ENCODE results near the gene CHST12.
"Not testable (repeated sequence)": the region's sequence is repeated elsewhere in the genome, so short reads cannot be mapped to it uniquely, and the experiment has no call there.

The CHST12 gene

GRCh38 chr7:2405201-2405600, 1.8 kb downstream of the CHST12 start:
- no peak for DNase-seq

- no peak for DNase-seq
Measured at GRCh38 chr7:2405601-2406345, 2.4 kb downstream of the CHST12 start.

GRCh38 chr7:2409745-2410414, 6.5 kb downstream of the CHST12 start:
- no peak for DNase-seq

DNA sequence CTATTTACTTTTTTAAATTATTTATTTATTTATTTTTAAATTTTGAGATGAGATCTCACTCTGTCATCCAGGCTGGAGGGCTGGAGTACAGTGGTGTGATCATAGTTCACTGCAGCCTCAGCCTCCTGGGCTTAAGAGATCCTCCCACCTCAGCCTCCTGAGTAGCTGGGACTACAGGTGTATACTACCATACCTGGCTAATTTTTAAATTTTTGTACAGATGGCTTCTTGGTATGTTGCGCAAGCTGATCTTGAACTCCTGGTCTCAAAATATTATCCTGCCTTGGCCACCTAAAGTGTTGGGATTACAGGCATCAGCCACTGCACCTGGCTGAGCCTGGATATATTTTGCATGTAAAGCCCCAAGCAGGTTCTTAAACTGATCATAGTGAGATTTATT, 7.6 kb downstream of the CHST12 start:
- DNase-seq, result no peak

GRCh38 chr7:2411815-2412586, 8.6 kb downstream of the CHST12 start:
- no peak for DNase-seq

DNA sequence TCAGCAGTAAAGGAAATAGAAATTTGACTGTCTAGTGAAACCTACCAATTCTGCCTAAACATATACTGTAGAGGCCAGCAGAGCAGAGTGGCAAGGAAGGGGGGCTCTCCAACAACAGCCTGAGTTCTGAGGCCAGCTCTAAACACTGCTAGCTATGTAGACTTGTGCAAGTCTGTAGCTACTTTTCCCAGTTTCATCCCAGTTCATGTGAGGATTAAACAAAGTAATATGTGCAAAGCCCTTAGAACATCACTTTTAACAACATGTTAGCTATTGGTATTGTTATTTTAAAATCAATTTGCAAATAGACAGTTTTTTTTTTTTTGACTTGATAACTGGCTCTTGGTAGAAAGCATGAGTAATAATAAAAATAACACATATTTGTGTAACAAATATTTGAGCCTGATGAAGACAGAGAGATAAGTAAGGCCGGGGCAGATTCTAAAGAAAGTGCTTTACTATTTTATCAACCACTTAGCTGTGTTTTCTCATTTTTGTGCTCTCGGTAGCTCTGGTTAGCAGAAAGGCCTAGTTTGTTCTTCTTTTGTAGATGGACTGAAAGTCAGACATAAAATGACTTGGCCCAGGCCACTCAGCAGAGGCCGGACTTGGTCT, 9.3 kb downstream of the CHST12 start:
- DNase-seq, result no peak

DNA sequence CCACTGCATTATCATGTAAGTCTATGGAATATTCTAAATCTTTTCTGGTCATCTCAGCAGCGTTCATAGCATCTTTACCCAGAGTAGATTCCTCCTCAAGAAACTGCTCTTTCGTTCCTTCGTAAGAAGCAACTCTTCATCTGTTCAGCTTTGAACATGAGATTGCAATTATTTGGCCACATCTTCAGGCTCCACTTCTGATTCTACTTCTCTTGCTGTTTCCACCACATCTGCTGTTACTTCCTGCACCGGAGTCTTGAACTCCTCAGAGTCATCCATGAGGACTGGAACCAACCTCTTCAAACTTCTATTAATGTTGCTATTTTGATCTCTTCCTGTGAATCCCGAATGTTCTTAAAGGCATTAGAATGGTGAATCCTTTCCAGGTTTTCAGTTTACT, 12.7 kb downstream of the CHST12 start:
- DNase-seq, result no peak

- no peak for DNase-seq
Measured at GRCh38 chr7:2416650-2417049, 13.2 kb downstream of the CHST12 start.

DNA sequence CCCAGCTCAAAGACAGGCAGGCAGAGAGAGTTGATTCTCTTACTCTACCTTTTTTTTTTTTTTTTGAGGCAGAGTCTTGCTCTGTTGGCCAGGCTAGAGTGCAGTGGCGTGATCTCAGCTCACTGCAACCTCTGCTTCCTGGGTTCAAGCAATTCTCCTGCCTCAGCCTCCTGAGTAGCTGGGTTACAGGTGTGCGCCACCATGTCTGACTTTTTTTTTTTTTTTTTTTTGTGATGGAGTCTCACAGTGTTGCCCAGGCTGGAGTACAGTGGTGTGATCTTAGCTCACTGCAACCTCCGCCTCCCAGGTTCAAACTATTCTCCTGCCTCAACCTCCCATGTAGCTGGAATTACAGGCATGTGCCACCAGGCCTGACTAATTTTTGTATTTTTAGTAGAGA, 13.8 kb downstream of the CHST12 start:
- not testable (repeated sequence) for DNase-seq

DNA sequence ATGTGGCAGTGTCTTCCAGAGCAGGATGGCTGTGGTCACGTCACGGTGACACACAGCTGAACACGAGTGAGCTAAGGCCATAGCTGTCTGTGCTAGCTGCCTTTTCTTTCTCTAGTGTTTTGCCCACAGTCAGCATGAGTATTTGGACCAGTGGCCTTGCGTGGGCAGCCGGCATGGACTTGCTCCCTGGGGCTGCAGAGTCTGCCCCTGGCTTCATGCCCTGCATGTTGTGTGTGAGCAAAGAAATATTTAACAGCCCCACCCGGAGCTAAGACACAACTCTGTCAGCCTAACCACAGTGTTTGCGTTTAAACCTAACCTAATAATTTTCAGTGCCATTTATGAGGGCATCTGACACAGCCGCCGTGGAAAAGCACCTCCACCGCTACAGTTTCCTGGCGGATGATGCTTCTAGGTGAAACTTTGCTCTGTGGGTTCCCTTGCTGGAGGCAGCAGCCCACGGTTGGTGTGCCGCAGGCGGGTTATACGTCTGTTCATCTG, 14.6 kb downstream of the CHST12 start:
- DNase-seq, result no peak

GRCh38 chr7:2420216-2420933, 17.0 kb downstream of the CHST12 start:
- DNase-seq, result no peak

GRCh38 chr7:2421943-2422310, 18.5 kb downstream of the CHST12 start:
- no peak for DNase-seq

GRCh38 chr7:2425749-2426148, 22.3 kb downstream of the CHST12 start:
- no peak for DNase-seq

- no peak for DNase-seq
Measured at GRCh38 chr7:2431260-2431867, 28.0 kb downstream of the CHST12 start.

DNA sequence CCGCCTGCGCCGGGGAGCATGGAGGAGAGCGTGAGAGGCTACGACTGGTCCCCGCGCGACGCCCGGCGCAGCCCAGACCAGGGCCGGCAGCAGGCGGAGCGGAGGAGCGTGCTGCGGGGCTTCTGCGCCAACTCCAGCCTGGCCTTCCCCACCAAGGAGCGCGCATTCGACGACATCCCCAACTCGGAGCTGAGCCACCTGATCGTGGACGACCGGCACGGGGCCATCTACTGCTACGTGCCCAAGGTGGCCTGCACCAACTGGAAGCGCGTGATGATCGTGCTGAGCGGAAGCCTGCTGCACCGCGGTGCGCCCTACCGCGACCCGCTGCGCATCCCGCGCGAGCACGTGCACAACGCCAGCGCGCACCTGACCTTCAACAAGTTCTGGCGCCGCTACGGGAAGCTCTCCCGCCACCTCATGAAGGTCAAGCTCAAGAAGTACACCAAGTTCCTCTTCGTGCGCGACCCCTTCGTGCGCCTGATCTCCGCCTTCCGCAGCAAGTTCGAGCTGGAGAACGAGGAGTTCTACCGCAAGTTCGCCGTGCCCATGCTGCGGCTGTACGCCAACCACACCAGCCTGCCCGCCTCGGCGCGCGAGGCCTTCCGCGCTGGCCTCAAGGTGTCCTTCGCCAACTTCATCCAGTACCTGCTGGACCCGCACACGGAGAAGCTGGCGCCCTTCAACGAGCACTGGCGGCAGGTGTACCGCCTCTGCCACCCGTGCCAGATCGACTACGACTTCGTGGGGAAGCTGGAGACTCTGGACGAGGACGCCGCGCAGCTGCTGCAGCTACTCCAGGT, 29.7 kb downstream of the CHST12 start:
- DNase-seq, result no peak

DNA sequence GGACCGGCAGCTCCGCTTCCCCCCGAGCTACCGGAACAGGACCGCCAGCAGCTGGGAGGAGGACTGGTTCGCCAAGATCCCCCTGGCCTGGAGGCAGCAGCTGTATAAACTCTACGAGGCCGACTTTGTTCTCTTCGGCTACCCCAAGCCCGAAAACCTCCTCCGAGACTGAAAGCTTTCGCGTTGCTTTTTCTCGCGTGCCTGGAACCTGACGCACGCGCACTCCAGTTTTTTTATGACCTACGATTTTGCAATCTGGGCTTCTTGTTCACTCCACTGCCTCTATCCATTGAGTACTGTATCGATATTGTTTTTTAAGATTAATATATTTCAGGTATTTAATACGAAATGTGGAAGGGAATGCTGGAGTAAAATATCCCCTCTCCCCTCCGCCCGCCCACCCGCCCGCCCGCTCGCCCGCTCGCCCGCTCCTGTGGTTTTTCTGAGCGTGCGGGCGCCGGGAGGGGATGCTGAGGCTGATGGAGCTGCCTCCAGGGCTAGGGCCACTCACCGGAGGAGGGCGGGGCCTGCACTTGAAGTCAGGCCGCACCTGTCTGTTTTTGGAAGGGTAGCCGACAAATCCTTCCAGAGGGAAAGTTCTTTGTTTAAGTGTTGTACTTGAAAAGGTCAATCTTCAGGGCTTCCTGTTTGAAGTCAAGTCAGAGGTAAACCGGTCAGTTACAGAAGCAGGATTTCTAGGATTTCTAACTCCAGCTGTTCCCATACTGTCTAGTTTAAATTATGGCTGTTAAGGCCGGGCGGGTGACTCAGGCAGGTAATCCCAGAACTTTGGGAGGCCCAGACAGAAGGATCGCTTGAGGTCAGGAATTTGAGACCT, 30.5 kb downstream of the CHST12 start:
- peak; percentile 91 for DNase-seq

DNA sequence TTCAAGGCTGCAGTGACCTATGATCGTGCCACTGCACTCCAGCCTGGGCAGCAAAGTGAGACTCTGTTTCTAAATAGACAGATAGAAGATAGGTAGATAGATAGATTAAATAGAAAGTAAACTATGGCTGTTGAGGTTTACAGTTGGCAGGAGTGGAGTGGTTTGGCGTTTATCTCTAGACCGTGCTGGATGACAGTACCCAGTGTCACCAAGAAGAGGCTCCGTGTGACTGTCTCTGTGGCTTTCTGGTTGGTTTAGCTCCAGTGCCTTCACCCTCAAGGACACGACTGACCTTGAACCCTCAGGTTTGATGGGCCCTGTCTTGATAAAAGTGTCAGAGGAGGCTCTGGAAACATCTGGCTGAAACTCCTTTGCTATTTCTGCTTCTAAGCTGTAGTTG, 31.7 kb downstream of the CHST12 start:
- no peak for DNase-seq

- no peak for DNase-seq
Measured at GRCh38 chr7:2436341-2437104, 33.1 kb downstream of the CHST12 start.

DNA sequence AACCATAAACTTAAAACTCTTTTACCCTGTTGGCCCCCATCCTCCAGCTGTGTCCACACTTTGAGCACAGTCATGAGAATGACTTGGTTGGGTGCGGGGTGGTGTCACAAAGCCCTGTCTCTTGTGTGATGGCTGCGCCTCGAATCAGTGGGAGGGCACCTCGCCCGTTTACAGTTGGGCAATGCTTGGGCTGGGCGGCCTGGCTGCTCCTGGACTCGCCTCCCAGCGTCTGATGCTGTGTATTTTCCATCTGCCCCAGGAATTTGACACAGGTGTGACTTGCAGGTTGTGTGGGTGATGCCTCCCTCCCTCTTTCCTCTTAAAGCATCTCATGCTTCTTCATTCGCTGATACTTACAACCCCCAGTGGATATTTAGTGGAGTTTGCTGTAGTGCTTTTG, 33.7 kb downstream of the CHST12 start:
- peak; percentile 62 for DNase-seq

Data from NCI-H510A (cell line).